Ishikawa (cell line): ENCODE measurements around the gene KDM1A.

Source experiments
- CREB1 ChIP-seq: IDR thresholded peaks from 2 replicates; pipeline ENCODE4 v1.6.1; 2012; ENCODE audit warnings: low read depth
- YY1 ChIP-seq: IDR thresholded peaks from 2 replicates; pipeline ENCODE4 v1.6.1; 2012; ENCODE audit warnings: low read depth

DNA sequence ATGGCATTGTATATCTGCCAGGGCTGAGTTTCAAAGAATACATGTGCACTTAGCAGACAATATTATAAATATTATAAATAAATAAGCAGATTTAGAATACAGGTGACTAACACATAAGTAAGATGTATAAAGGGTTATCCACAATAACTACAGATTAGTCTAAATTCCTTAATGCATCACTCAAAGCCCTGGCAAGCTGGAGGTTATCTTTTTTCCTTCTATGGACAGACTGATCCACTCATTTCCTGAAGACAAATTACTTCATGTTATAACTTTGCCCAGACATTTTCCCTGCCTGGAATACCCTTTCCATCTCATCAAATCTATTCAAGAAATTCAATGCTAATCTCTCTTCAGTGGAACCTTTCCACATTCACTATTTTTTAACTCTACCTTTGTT is 110.6 kb downstream of the KDM1A start:
- TF ChIP-seq CREB1, result no peak
- no peak for TF ChIP-seq YY1
